GM12872 (cell line): Measurements from ENCODE around the gene ADARB2.

Source experiments
- TF ChIP-seq, protein P1 (sequence below): IDR thresholded peaks from 3 replicates; pipeline ENCODE4 v1.5.1; 2011; ENCODE audit warnings: low read depth, mild to moderate bottlenecking, low read length, moderate library complexity; ENCODE audit not compliant: insufficient read depth

The ADARB2 gene

DNA sequence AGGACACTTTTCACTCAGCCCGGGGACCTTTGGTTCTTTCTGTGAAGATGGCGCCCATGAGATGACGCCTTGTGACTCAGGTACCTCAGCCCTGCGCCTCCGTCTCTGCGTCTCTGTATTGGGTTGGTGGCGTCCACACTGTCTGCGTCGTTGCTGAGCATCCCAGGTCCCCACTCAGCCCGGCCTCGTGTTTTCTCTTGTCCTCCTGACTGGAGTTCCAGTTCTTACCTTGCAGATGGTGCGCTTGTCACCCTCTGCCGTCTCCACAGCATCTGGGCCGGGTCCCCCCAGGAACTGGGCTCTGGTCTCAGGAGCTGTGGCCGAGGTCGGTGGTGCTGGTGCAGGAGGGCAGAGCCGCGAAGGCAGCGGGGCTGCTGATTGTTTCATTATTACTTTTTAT is 530.7 kb downstream of the ADARB2 start:
- TF ChIP-seq, protein P1, sequence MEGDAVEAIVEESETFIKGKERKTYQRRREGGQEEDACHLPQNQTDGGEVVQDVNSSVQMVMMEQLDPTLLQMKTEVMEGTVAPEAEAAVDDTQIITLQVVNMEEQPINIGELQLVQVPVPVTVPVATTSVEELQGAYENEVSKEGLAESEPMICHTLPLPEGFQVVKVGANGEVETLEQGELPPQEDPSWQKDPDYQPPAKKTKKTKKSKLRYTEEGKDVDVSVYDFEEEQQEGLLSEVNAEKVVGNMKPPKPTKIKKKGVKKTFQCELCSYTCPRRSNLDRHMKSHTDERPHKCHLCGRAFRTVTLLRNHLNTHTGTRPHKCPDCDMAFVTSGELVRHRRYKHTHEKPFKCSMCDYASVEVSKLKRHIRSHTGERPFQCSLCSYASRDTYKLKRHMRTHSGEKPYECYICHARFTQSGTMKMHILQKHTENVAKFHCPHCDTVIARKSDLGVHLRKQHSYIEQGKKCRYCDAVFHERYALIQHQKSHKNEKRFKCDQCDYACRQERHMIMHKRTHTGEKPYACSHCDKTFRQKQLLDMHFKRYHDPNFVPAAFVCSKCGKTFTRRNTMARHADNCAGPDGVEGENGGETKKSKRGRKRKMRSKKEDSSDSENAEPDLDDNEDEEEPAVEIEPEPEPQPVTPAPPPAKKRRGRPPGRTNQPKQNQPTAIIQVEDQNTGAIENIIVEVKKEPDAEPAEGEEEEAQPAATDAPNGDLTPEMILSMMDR: no peak

DNA sequence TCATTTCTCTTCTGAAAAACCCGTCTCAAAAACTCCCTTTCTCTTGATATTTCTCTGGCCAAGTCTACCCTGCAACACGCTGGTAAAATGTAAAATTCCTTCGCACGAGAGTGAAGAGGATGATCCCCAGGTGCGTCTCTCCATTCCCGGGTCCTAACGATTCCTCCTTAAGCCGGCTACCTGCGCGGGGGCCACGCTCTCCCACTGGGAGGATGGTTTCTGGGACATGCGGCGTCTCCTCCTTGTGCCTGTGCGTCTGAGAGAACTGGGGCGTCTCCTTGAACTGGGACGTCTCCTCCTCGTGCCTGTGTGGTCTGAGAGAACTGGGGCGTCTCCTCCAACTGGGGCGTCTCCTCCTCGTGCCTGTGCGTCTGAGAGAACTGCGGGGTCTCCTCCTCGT is 531.2 kb downstream of the ADARB2 start:
- TF ChIP-seq, protein P1: no peak

DNA sequence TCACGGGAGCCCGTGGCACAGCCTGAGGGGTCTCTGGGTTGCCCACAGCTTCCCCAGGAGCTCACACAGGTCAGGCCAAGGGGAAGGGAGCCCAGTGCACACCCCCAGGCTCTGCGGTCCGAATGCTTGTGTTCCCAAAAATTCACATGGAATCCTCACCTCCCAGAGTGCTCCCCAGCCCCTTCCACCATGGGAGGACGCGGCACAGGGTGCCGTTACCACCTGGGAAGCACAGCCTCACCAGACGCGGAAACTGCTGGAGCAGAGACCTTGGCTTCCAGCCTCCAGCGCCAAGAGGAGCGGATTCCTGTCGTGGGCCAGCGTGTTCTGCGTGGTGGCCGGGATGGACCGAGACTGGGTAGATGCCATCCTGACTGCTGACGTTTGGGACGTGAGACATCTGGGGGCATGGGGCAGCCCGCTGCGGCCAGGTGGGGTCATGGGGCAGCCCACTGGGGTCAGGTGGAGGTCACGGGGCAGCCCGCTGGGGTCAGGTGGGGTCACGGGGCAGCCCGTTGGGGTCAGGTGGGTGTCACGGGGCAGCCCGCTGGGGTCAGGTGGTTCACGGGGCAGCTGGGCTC is 531.8 kb downstream of the ADARB2 start:
- TF ChIP-seq, protein P1: no peak

DNA sequence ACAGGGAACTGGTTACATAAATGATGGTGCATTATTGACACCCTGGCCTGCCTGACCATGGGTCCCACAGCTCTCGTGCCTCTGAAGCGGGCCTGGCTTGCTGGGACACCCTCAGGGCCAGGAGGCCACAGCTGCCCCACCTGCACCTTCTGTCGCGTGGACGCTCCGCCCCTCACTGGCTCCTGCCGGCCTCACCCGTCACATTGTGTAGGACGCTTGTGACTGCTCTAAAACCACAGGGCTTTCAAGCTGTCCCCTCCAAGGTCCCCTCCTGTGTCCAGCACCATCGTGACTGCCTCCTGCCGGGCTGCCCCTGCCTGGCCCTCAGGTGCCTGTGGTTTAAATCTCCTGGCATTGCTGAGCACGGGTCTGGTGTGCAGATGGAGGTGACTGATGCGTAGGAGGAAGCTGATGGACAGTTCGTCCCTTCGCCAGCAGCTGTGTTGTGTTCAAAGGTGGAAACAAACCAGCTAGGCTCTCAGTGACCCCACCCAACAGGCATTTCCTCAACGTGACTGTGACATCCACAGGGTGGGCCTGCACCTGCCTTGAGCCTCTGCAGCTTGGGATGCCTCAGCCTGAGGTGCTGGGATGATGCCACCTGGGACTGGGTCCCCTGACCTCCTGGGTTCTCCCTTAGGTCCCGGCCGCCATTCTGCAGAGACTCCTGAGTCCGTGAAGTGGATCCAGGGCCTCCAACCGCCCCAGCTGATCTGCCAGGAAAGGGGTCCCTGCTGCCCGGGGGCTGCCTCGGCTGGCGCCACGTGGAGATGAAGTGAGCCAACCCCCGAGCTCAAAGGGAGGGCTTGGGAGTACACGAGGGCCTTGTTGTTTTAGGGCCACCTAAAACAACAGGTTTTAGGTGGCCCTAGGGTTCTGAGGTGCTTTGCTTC is 532.6 kb downstream of the ADARB2 start:
- TF ChIP-seq, protein P1: no peak

DNA sequence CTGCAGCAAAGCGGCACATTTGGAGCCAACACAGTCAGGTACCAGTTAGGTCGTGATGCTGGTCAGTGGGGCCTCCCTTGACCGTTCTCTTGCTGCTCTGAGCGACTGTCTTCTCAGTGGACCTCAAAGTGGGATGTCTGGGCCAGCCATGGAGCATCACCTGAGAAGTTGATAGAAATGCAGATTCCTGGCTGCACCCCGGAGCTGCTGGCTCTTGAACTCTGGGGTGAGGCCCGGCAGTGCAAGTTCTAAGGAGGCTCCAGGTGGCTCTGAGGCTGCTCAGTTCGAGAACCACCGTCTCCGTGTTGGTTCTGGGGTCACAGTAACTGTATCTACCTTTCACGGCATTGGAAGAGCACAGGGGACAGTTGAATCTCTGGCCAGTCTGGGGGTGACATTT is 533.6 kb downstream of the ADARB2 start:
- TF ChIP-seq, protein P1: no peak

DNA sequence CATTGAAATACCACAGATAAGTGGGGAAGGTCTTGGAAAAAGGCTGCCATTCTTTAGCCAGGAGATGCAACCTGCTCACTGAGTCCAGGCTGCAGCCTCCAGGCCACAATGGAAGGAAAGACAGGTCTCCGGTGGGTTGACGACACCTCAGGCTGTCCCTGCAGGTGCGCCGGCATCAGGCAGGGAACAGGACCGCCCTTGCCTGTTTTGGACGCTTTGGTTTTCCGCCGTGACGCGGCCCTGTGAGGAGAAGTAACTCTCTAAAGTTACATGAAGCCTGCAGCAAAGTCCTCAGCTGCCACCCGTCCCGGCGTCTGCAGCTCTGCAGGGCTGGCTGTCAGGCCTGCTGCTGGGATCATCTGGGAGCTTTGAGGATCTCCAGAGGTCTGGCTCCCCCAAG is 534.1 kb downstream of the ADARB2 start:
- TF ChIP-seq, protein P1: no peak

DNA sequence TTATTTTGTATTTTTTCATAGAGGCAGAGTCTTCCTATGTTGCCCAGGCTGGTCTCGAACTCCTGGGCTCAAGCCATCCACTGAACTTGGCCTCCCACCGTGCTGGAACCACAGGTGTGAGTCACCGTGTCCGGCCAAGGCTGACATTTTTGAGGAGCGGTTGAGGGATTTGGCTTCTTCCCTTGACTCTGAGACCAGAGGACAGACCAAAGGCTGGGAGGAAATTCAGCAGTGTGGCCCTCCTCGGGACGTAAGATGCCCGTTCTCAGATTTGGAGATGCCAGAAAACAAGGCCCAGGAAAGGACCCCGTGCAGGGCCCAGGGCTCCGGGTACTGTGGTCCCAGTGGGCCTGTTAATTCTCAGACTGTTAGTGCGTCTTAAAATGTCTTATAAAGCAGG is 535.0 kb downstream of the ADARB2 start:
- TF ChIP-seq, protein P1: no peak
